HG02981 (cell line): ENCODE measurements around the gene NUDT3.
"Not testable (repeated sequence)": the region's sequence is repeated elsewhere in the genome, so short reads cannot be mapped to it uniquely, and the experiment has no call there.

Source experiments
- ATAC-seq: cut with Tn5 transposase; IDR thresholded peaks from one replicate; pipeline ENCODE4 v1.9.1; 2021; ENCODE audit warnings: mild to moderate bottlenecking, moderate library complexity; ENCODE audit not compliant: unreplicated experiment

NUDT3 gene

DNA sequence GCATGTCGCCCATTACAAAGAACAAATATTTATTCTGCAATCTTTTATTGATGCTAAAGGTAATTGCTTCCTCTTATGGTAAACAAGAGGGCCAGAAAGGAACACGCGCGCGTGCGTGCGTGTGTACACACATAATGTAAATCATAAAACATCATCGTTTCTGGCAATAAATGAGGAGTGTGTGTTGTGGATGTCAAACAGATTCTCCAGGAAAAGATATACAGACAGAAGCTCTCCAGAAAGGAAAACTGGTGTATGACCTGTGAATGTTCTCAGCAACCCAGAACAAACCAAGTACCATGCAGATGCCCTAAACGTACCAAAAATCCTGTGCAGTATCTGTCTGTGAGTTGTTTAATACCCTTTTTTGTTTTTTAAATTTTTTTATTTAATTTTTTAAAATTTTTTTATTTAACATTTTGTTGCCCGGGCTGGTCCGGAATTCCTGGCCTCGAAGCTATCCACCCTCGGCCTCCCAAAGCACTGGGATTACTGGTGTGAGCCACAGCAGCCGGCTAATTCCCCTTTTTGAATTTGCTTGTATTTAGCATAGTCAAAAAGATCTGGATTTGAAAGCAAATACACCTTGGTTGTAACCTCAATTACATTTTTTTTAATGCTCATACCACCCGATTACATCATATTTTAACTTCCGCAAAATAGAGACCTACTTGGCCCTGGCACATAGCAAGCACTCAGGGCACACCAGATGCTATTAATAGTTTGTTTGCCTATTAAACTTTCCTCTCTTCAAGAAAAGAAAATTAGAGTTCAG lies 909 bp upstream of the NUDT3 start:
- no peak for ATAC-seq

DNA sequence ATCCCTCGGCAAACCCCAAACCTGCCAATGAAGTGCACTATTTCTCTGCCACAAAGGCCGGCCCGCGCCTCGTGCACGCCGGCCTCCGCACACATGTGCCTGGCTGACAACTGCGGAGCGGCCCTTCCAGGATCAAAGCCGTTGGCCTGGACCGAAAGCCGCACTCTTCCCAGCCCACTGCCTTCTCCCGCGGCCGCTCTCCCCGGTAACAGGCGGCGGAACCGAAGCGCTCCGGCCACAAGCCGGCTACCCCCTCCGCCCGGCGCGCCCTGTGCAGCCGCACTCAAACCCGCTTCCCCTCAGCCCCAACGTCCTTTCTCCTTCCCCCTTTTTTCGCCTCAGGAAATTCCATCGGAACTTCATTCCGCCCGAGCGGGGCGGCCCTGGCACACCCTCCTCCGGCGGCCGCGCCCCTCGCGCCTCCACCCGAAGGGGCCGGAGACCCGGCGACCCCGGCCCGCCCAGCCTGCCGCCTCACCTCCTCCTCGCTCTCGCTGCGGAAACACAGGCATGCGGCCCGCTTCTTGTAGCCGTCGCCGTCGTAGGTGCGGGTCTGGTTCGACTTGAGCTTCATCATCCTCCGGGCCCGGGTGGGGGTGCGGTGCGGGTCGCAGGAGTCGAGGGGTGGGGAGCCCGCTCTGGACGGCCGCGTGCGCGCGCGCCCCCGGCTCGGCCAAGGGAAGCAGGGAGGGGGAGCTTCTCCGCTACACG lies 528 bp downstream of the NUDT3 start:
- peak; percentile 22 for ATAC-seq

DNA sequence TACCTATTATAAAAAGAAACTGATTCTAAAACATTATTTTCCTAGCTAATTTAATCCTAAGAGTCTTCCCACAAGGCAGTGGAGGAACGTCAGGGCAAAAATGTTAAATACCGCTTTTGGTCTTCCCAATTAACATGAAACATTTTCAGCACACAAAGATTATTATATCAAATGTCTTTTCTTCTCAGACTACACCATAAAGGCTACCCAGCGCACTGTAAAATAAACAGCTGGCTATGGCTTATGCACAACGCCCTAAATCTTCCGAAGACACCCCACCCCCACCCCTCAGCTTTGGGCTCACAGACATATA lies 1.0 kb downstream of the NUDT3 start:
- no peak for ATAC-seq

DNA sequence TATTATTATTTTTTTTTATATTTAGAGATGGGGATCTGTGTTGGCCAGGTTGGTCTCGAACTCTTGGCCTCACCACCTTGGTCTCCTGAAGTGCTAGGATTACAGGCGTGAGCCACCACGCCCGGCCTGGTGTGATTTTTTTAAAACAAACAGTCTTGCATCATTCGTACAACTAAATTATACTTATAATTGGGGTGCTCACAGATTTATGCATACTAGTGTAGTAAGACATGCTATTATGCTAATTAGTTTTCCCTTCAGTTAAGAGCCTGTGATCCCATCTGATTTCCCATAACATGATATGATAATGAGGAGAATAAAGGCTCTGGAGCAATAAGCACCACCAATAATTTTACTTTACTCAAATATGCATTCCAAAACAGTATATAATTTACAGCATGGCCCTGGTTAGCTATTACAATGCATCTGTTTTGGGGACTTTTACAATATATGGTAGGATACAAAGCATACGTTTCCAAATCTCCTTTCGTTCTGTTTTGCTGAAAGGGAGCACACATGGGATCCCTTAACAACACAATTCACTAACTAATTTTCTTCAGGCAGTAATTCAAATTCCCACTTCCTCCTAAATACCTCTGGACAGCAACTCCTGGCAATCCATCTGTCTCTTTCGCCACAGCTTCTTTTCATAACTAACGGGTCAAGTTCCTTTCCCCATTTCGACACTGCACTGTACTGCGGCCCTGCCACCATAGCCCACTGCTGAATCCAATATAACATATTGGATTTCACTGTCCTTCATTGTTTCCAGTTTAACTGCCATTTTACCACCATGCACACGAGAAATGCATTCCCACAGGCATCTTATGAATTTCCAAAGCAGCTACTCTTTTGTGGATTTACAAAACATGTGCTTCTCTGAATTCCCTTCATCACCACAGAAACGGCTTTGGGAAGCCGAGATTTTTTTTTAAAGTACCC lies 1.7 kb downstream of the NUDT3 start:
- no peak for ATAC-seq

DNA sequence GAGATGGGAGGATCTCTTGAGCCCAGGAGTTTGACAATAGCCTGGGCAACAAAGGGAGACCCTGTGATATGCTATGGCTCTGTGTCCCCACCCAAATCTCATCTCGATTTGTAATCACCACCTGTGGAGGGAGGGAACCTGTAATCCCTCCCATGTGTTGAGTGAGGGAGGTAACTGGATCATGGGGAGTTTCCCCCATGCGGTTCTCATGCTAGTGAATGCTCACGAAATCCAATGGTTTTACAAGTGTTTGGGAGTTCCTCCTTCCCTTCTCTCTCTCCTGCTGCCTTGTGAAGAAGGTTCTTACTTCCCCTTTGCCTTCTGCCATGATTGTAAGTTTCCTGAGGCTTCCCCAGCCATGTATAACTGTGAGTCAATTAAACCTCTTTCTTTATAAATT lies 3.4 kb downstream of the NUDT3 start:
- ATAC-seq = no peak

DNA sequence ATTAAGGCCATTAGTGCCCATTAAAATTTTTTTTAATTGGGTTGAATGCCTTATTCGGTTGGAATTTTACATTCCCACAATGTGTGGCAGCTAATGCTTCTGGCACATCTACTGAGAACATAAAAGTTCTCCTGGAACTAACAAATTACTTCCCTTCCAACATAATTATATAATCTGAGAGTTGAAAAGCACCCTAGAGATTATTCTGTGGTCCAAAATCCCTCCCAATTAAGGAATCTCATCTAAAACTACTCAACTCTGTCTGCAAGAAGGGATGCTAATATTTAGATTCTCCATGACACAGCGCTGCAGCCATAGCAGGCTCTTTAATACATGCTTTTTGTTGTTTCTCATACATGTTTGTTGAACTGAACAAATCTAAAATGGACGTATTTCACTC lies 4.0 kb downstream of the NUDT3 start:
- ATAC-seq = no peak

DNA sequence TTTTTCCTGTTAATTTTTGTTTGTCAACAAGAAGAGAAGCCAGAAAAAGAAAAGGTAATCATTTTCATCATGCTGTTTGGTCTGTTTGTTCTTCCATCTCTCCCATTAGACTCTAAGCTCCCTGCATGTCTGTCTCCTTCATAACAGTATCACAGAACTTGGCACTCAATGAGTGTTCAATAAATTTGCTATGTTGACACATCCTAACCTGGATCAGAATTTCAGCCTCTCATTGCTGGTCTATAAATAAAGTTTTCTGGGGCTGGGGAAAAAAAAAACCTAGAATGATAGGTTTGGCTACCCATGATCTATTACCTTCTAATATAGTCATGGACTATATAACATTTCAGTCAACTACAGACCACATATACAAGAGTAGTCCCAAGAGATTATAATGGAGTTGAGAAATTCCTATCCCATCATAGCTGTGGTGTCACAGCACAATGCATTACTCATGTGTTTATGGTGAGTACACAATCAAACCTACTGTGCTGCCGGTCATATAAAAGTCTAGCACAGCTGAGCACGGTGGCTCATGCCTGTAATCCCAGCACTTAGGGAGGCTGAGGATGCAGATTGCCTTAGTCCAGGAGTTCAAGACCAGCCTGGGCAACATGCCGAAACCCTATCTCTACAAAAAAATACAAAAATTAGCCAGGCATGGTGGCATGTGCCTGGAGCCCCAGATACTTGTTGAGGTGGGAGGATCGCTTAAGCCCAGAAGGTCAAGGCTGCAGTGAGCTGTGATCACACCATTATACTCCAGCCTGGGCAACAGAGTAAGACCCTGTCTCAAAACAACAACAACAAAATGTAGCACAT lies 5.9 kb downstream of the NUDT3 start:
- ATAC-seq = no peak

DNA sequence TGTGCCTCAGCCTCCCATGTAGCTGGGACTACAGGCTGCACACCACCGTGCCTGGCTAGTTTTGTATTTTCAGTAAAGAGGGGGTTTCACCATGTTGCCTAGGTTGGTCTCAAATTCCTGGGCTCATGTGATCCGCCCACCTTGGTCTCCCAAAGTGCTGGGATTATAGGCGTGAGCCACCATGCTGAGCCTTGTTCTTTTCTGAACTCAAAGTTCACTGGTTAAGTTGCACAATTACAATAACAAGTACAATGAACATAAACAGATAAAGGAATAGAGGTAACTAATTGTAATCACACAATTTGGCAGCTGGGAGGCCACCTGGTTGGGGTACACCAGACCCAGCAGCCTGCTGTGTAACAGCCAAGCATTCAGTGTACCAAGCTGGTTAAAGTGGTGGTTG lies 6.7 kb downstream of the NUDT3 start:
- no peak for ATAC-seq

DNA sequence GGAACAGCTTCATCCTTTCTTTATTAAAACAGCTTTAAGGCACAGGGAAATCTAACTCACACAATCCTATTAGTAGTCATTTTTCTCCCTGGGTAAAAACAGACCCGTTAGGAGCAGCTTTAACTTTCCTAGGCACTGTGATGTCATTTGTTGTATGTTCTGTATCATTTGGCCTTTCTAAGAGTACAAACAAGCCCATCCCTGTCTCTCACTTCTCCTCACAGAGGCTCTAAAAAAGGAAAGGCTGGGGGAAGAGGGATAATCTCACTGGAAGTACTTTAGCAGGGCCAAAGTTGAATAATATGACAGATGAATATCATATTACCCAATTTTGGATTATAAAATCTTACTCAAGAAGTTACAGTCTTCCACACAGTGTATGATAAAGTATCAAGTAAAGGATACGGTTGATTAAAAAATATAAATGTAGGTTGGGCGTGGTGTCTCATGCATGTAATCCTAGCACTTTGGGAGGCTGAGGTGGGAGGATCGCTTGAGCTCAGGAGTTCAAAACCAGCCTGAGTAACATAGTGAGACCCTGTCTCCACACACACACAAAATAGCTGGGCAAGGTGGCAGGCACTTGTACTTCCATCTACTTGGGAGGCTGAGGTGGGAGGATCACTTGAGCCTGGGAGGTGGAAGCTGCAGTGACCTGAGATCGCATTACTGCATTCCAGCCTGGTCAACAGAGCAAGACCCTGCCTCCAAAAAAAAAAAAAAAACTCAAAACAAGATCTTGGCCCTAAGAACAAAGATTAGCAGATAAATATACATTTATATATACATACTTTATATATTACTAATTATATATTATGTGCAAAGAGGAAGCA lies 7.9 kb downstream of the NUDT3 start:
- no peak for ATAC-seq

DNA sequence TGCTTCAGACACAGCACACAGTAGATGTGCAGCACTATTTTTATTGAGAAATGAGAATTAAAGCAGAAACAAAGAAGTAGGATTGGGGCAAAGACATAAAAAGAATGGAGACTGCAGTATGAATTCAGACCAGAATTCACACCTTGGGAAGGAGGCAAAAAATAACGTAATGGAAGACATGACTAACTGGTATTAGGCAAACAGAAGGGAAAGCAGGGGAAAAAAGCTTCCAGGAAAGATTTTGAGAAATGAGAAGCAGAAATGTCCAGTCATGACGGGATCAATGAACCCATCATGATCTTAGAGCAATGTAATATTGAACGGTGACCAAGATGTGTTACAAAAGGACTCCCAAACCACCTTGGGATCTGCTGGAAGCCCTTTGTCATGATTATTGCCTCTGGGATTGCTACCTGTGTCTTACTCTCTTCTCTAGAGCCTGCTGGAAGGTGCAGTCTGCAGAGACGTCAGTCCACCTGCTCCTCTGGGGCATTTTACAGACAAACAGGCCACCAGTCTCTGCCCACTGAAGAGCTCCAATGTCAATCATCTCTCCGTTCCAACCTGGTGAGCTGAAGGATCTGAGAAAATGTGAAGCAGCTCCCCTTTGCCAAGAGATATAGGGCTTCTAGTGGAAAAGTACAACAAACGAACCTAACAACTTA lies 8.7 kb downstream of the NUDT3 start:
- no peak for ATAC-seq

DNA sequence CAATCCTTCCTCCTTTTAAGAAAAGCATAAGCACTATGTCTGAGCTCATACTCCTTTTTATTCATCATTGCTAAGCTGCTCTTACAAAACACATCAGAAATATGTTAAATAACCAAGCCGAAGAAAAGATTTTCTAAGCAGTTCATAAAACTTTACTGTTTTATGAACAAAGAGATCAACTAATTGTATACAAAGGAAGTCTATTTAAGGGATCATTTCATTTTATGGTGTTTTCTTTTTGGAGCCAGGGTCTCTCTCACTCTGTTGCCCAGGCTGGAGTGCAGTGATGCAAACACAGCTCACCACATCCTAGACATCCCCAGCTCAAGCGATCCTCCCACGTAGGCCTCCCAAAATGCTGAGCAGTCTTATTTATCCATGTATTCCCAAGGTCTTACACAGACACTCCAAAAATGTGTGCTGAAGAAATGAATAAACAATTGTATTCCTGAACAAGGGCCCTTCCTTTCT lies 9.3 kb downstream of the NUDT3 start:
- no peak for ATAC-seq

DNA sequence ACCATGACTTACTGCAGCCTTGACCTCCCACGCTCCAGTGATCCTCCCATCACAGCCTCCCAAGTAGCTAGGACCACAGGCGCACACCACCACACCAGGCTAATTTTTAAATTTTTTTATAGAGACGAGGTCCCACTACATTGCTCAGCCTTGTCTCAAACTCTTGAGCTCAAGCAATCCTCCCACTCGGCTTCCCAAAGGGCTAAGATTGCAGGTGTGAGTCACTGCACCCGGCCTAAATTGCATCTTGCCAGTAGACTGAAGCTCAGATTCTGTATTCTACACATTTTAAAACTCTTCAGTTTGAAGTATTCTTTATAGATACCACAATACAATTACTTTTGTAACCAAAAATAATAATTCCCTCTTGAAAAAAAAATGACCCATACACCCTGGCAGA lies 11.4 kb downstream of the NUDT3 start:
- no peak for ATAC-seq

DNA sequence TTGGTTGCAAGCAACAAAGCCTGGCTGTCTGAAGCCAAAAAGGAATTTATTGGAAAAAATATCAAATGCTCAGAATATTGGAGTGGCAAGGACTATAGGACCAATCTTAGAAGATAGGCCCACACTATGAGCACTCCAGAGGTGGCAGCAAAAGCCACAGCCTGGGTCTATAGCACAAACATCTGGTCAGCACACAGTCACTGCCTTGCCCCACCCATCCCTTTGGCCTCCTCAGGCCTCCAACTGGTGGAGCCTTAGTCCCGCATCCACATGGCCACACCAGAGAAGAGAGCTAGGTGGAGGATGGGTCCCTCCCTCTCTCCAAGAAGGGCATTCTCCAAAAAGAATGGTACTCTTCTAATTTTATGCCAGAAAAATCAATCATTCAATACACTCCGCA lies 14.0 kb downstream of the NUDT3 start:
- ATAC-seq = no peak

DNA sequence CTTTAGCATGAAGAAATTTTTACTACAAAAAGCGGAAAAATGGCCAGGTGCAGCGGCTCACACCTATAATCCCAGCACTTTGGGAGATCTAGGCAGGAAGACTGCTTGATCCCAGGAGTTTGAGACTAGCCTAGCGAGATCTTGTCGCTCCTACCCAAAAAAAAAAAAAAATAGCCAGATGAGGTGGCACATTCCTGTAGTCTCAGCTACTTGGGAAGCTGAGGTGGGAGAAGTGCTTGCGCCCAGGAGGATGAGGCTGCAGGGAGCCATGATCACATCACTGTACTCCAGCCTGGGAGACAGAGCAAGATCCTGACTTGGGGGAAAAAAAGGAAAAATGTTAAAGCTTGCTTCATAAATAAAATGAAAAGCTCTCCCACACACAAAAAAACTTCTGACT lies 14.5 kb downstream of the NUDT3 start:
- ATAC-seq = no peak

DNA sequence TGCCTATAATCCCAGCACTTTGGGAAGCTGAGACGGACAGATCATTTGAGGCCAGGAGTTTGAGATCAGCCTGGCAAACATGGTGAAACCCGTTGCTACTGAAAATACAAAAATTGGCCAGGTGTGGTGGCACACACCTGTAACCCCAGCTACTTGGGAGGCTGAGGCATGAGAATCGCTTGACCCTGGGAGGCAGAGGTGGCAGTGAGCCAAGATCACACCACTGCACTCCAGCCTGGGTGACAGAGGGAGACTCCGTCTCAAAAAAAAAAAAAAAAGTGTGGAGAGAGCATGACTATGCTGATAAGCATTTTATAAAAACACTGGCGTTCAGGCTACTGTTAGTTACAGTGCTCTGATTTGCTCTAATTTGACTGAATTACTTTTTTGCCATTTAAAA lies 14.9 kb downstream of the NUDT3 start:
- not testable (repeated sequence) for ATAC-seq

DNA sequence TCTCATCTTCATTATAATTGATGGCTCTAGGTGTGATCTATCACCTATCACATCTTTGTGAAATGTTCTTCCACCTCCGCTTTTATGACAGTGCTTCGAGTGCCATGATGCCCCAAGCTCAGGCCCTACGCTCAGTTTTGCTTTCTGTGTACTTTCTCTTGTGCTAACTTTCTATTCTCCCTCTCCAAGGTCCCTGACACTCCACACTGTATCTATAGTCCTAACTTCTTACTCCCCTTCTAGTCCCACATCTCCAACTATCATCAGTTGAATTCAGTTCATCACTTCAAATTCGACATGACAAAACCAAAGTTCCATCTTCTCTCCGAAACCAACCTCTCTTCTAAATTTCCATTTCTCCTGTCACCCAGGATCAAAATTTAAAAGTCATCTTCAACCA lies 16.6 kb downstream of the NUDT3 start:
- no peak for ATAC-seq

DNA sequence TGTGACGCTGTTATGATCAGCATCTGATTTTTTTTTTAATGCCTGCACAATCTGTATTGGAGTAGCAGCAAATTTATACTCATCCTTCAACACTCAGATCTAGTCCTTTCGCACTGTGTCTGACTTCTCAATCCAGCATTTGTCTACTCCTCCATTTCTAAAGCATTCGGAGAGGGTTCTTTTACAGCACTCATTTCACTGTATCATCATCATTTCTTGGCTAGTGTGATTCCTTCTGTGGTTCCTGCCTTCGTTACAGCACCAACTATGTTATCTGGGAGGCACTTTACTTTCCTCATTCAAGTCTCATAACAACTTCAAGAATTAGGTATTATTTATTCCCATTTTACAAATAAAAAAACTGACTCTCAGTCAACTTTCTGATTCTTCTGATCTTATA lies 18.0 kb downstream of the NUDT3 start:
- no peak for ATAC-seq

DNA sequence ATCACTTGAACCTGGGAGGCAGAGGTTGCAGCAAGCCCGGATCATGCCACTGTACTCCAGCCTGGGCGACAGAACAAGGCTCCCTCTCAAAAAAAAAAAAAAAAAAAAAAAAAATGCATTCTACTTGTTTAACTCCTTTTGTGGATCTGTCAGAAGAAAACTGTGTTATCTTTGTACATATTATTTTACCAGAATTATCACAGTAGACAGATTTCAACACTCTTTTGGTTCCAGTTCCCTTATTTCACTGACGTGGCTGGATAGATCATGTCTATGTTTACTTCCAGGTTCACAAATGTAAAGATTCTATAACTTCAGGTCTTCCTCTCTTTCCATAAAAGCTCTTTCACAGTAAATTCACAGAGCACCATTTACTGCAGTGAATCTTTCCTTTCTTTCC lies 18.4 kb downstream of the NUDT3 start:
- ATAC-seq = no peak

DNA sequence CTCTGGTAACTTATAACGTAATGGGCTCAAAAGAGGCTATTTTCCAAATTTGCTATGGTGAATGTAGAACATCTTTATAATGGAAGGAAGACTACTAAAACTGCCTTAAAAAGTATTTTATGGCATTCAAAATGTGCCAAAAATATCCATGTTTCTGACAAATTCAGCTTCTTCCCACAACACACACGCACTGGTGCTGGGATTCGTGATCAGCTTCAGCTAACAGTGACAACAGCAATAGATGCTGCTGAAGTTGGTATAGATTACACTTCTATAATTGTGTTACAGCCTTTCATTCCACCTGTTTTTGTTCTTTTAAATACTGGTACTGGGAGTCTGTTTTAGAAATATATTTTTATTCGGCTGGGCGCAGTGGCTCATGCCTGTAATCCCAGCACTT lies 19.0 kb downstream of the NUDT3 start:
- no peak for ATAC-seq
